ENCODE measurements around the gene ARHGAP10. TPM values are rescaled to one million over a fixed set of nuclear protein-coding genes. Genes with fewer than 3 reads are reported as not detected.

Gene ARHGAP10
- total and polyA plus RNA-seq, 12 donors, result 33.9 to 71.1 (median 60.7) TPM

DNA sequence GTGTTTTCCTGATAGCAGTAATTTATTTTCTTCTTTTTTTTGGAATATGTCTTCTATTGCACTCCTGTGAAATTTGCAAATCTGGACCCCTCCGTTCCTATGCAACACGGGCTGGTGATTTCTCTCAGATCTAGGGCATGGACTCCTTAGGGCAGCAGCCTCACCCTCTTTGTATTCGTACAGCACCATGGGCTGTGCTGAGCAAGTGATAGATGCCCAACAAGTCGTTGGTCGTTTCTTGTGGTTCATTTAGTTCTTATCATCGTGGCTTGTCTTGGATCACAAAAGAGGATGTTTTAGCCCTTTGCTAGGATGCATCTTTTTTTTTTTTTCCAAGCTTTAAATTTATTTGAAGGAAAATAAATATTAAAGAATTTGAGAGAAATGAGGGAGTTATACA lies 82.1 kb downstream of the ARHGAP10 start:
- TF ChIP-seq CTCF (IDR thresholded peaks at IDR 0.05), result no peak
- peaks cover 26 to 100% (median 86%) of the 10 kb centered on the region in 9 donors for H3K4me1 ChIP-seq
- intact Hi-C loops (cut with DNase I), result no loop called here

DNA sequence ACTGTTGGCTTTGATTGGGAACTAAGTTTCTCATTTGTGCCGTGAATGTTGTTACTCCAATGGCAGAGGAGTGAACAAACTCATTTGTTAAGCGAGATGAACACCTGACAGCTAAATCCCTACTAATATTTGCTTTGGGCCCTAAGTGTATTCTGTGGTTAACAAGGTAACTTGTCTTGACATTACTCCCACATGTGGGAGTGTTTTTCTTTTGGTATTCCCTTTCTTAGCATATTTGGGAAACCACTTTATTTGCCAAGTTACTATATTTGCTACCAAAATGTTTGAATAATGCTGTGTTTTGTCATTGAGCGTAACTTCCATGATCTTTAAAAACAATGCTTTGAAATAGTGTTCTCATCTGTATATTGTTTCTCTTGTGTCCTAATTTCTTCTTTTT lies 82.5 kb downstream of the ARHGAP10 start:
- no peak for TF ChIP-seq CTCF (IDR thresholded peaks at IDR 0.05)
- Histone ChIP-seq H3K4me1 (peaks cover 26 to 100% (median 82%) of the 10 kb centered on the region in 9 donors), H3K27me3 (no peaks in the 10 kb centered on the region), H3K36me3 (no peaks in the 10 kb centered on the region), H3K4me3 (no peak overlapping the region), H3K9me3 (no peaks in the 10 kb centered on the region), H3K27ac (peak overlapping the region in 9 of 10 donors; percentile 7 to 91 (median 82))
- intact Hi-C loops (cut with DNase I), result no loop called here
- ATAC-seq, result no peak
- WGBS, 2 donors, result 91 to 92% methylated on average over 3 of the region's 3 CpGs
- DNase-seq, result no peak

More for the DNA sequence above, 82.1 kb downstream of the ARHGAP10 start:
- no peaks in the 10 kb centered on the region for H3K9me3 ChIP-seq
- peak overlapping the region in 9 of 10 donors; percentile 7 to 91 (median 75) for H3K27ac ChIP-seq
- no peak overlapping the region for H3K4me3 ChIP-seq
- WGBS, 2 donors, result 56 to 67% methylated on average over 6 of the region's 6 CpGs
- ATAC-seq (no peak), DNase-seq (no peak)
- H3K36me3 ChIP-seq, result no peaks in the 10 kb centered on the region
- no peaks in the 10 kb centered on the region for H3K27me3 ChIP-seq

DNA sequence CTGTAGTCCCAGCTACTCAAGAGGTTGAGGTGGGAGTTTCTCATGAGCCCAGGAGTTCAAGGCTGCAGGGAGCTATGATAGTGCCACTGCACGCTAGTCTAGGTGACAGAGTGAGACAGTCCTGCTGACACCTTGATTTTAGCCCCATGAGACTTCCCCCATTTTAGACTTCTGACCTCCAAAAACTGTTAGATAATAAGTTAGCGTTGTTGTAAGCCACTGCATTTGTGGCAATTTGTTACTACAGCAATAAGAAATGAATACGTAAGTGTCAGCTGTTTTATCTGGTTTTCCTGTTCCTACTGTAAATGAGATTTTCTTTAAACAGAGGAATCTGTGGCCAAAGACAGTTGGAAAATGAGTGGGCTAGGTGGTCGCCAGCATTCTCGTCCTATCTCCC lies 83.9 kb downstream of the ARHGAP10 start:
- no peak for DNase-seq
- no peak for TF ChIP-seq CTCF (IDR thresholded peaks at IDR 0.05)
- 65 to 70% methylated on average over 5 of the region's 5 CpGs for WGBS, 2 donors

GRCh38 chr4:147816382-147817254 lies 84.7 kb downstream of the ARHGAP10 start:
- intact Hi-C loops (cut with DNase I), result no loop called here
- Histone ChIP-seq H3K4me1 (peaks cover 28 to 98% (median 75%) of the 10 kb centered on the region in 9 donors), H3K36me3 (no peaks in the 10 kb centered on the region), H3K9me3 (no peaks in the 10 kb centered on the region), H3K27me3 (no peaks in the 10 kb centered on the region), H3K4me3 (no peak overlapping the region), H3K27ac (peak overlapping the region; percentile 58 to 91 (median 79))
- peak in 1 of 2 donors; percentile 49 for DNase-seq
- 34 to 57% methylated on average over 4 of the region's 4 CpGs for WGBS, 2 donors
- peak; percentile 44 to 94 (median 83) for ATAC-seq
- TF ChIP-seq CTCF (IDR thresholded peaks at IDR 0.05), result no peak

More for the DNA sequence above, 83.9 kb downstream of the ARHGAP10 start:
- Histone ChIP-seq H3K36me3 (no peaks in the 10 kb centered on the region), H3K27ac (peak overlapping the region; percentile 58 to 91 (median 79)), H3K9me3 (no peaks in the 10 kb centered on the region), H3K4me1 (peaks cover 26 to 98% (median 73%) of the 10 kb centered on the region in 9 donors), H3K4me3 (no peak overlapping the region), H3K27me3 (no peaks in the 10 kb centered on the region)
- intact Hi-C loops (cut with DNase I), result no loop called here
- no peak for ATAC-seq
